ENCODE results near the gene GPR141. TPM values are rescaled to one million over a fixed set of nuclear protein-coding genes. Genes with fewer than 3 reads are reported as not detected.

Gene GPR141
- total RNA-seq, 1 donor from 2014 or later = not detected

DNA sequence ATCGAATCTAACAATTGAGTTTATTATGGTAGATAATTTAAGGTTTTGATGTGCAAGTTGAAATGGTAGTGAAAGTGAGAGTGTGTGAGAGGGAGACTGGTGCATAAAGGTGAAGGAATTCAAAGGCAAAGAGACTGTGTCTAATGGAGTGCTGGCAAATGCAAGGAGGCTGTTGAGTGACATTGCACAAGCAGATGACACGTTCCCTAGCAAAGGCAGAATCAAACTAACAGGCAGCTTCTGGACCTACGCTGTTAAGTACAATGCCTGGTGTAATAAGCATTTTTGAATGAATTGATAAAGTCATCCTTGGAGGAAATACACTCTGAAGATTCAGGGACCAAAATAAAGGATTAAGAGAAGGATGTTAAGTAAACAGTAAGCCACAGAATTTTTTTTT, 11.7 kb upstream of the GPR141 start:
- H3K4me3 ChIP-seq = no peak overlapping the region
- DNase-seq (ENCODE audit: extremely low spot score in 2 of 2) = no peak
- no peaks in the 10 kb centered on the region for H3K4me1 ChIP-seq
- TF ChIP-seq CTCF (IDR thresholded peaks at IDR 0.05) = no peak
- no peak for TF ChIP-seq POLR2A (IDR thresholded peaks at IDR 0.05)
- no peak for TF ChIP-seq POLR2AphosphoS5 (IDR thresholded peaks at IDR 0.05; ENCODE audit: insufficient read depth in 1 of 2, low read depth in 1 of 2)
- no peaks in the 10 kb centered on the region for H3K9me3 ChIP-seq
- H3K27ac ChIP-seq = no peak overlapping the region
- H3K27me3 ChIP-seq = no peaks in the 10 kb centered on the region
- H3K36me3 ChIP-seq = no peaks in the 10 kb centered on the region
- intact Hi-C loops (cut with DNase I) = no loop called here

DNA sequence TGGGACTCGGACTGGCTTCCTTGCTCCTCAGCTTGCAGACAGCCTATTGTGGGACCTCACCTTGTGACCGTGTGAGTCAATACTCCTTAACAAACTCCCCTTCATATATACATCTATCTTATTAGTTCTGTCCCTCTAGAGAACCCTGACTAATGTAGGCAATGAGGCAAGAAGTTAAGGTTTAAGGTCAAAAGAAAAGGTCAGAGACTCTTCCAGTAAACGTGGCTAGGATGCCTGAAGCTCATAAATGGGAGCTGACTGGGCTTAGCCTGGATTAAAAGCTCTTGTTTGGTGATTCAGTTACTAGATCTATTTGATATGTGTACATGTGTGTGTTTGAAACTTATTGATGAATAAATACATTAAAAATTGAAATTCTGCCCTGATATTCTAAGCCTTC, 10.6 kb upstream of the GPR141 start:
- Histone ChIP-seq H3K36me3 (no peaks in the 10 kb centered on the region), H3K4me3 (no peak overlapping the region), H3K27me3 (no peaks in the 10 kb centered on the region), H3K9me3 (no peaks in the 10 kb centered on the region), H3K27ac (no peak overlapping the region), H3K4me1 (no peaks in the 10 kb centered on the region)
- intact Hi-C loops (cut with DNase I) = no loop called here
- TF ChIP-seq POLR2AphosphoS5 (IDR thresholded peaks at IDR 0.05; ENCODE audit: insufficient read depth in 1 of 2, low read depth in 1 of 2) = no peak
- no peak for TF ChIP-seq POLR2A (IDR thresholded peaks at IDR 0.05)
- TF ChIP-seq CTCF (IDR thresholded peaks at IDR 0.05) = no peak
- no peak for DNase-seq (ENCODE audit: extremely low spot score in 2 of 2)

DNA sequence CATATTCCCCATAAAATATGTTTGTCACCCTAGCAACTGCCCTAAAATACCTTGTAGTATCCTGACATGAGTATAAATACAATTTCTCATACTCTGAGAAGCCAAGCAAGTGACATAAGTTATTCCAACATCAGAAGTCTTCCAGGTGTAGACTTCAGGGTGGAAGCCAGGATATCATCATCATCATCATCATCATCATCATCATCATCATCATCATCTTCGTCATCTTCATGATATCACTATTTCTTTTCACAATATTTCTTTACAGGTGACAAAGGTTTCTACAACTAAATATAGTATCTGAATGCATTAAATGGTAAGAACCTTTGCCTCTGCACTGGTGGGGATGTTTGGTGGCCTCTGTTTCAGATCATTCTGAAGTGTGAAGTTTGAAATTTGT, 10.0 kb upstream of the GPR141 start:
- no peak for DNase-seq (ENCODE audit: extremely low spot score in 2 of 2)
- Histone ChIP-seq H3K9me3 (no peaks in the 10 kb centered on the region), H3K4me1 (no peaks in the 10 kb centered on the region), H3K27me3 (no peaks in the 10 kb centered on the region), H3K4me3 (no peak overlapping the region), H3K36me3 (no peaks in the 10 kb centered on the region), H3K27ac (no peak overlapping the region)
- TF ChIP-seq CTCF (IDR thresholded peaks at IDR 0.05) = no peak
- no peak for TF ChIP-seq POLR2A (IDR thresholded peaks at IDR 0.05)
- no peak for TF ChIP-seq POLR2AphosphoS5 (IDR thresholded peaks at IDR 0.05; ENCODE audit: insufficient read depth in 1 of 2, low read depth in 1 of 2)
- intact Hi-C loops (cut with DNase I) = no loop called here

GRCh38 chr7:37674531-37674930, 9.0 kb upstream of the GPR141 start:
- TF ChIP-seq CTCF (IDR thresholded peaks at IDR 0.05) (no peak), POLR2A (IDR thresholded peaks at IDR 0.05) (no peak), POLR2AphosphoS5 (IDR thresholded peaks at IDR 0.05; ENCODE audit: insufficient read depth in 1 of 2, low read depth in 1 of 2) (no peak)
- H3K36me3 ChIP-seq = no peaks in the 10 kb centered on the region
- no peaks in the 10 kb centered on the region for H3K4me1 ChIP-seq
- H3K27me3 ChIP-seq = no peaks in the 10 kb centered on the region
- no peak overlapping the region for H3K27ac ChIP-seq
- DNase-seq (ENCODE audit: extremely low spot score in 2 of 2) = no peak
- intact Hi-C loops (cut with DNase I) = no loop called here
- no peaks in the 10 kb centered on the region for H3K9me3 ChIP-seq
- H3K4me3 ChIP-seq = no peak overlapping the region

GRCh38 chr7:37675749-37676148, 7.8 kb upstream of the GPR141 start:
- Histone ChIP-seq H3K4me3 (no peak overlapping the region), H3K27me3 (no peaks in the 10 kb centered on the region), H3K36me3 (no peaks in the 10 kb centered on the region), H3K9me3 (no peaks in the 10 kb centered on the region), H3K4me1 (no peaks in the 10 kb centered on the region), H3K27ac (no peak overlapping the region)
- intact Hi-C loops (cut with DNase I) = no loop called here
- no peak for DNase-seq (ENCODE audit: extremely low spot score in 2 of 2)
- TF ChIP-seq POLR2AphosphoS5 (IDR thresholded peaks at IDR 0.05; ENCODE audit: insufficient read depth in 1 of 2, low read depth in 1 of 2) (no peak), POLR2A (IDR thresholded peaks at IDR 0.05) (no peak), CTCF (IDR thresholded peaks at IDR 0.05) (no peak)

Data from vagina (tissue), 2 donors.